PC-9 (cell line): ENCODE measurements around the gene RBMS1.

ENCODE experiments used
- CTCF ChIP-seq: fragments of 200-600 bp; sonication (generic); conservative IDR thresholded peaks from 2 replicates; pipeline ENCODE4 v1.6.1; 2017; ENCODE audit warnings: mixed run types, antibody characterized with exemption, mild to moderate bottlenecking, moderate library complexity
- EZH2 ChIP-seq: fragments of 200-600 bp; sonication (generic); IDR thresholded peaks from 2 replicates; pipeline ENCODE4 v1.8.0; 2017; ENCODE audit warnings: antibody characterized with exemption, low read depth

- TF ChIP-seq CTCF (no peak), EZH2 (no peak)
These were observed 213.7 kb downstream of the RBMS1 start for GRCh38 chr2:160279813-160280465.
